HCT116 (cell line): ENCODE results near the gene RINT1. TPM values are rescaled to one million over a fixed set of nuclear protein-coding genes. Genes with fewer than 3 reads are reported as not detected.

ENCODE experiments used
- ATAC-seq: fragments of 200-7000 bp; cut with Tn5 transposase; 2 replicates; pipeline ENCODE4 v1.9.1; 2020; ENCODE audit warnings: mild to moderate bottlenecking, moderate library complexity
- BruUV-seq: library from RNA; stranded (reverse); fragments of 400-500 nt; replicated peaks from 2 replicates; lab custom pipeline; 2021; lab: Mats Ljungman, UMichigan
- CTCF ChIA-PET: fragments of 300-600 bp; sonication (Branson Sonifier 250); formaldehyde crosslinking; loops from one replicate; lab custom pipeline; 2021; ENCODE audit warnings: antibody characterized with exemption; lab: Charles Lee
- POLR2A ChIA-PET: fragments of 300-600, 350-600 bp; sonication (Branson Sonifier 250); formaldehyde crosslinking; loops from one replicate; lab custom pipeline; 2021; ENCODE audit warnings: antibody characterized with exemption; lab: Charles Lee
- RAD21 ChIA-PET, 2 experiments: fragments of 300-600 bp; sonication (Branson Sonifier 250); formaldehyde crosslinking; loops; one replicate each; lab custom pipeline; 2023; ENCODE audit warnings: low total read pairs in 2 of 2; ENCODE audit not compliant: uncharacterized antibody in 2 of 2, unreplicated experiment in 2 of 2, low non-redundant PET in 1 of 2; lab: Charles Lee
- DNase-seq: peaks from one replicate; pipeline ENCODE4 v3.0.0-alpha.2; 2010; ENCODE audit warnings: low read depth, low spot score
- H2AFZ ChIP-seq: fragments of 200-600 bp; shearing (Covaris generic), sonication (generic); 2 replicates; pipeline ENCODE4 v1.6.1; 2017; ENCODE audit warnings: low read depth, mixed run types, mixed read lengths, antibody characterized with exemption, low read length; ENCODE audit not compliant: poor library complexity, severe bottlenecking
- H3K27ac ChIP-seq: 2 replicates; pipeline ENCODE4 v1.5.1; 2012; ENCODE audit warnings: low read depth, low read length
- H3K27me3 ChIP-seq: fragments of 200-600 bp; sonication (generic); 2 replicates; pipeline ENCODE4 v1.6.1; 2016; ENCODE audit warnings: mixed run types, low read length, mixed read lengths; ENCODE audit not compliant: insufficient read depth
- H3K36me3 ChIP-seq, 2 experiments: fragments of 200-500 bp in 1 of 2; fragments of 200-600 bp in 1 of 2; sonication (Bioruptor generic) in 1 of 2; sonication (generic) in 1 of 2; 2 replicates each; pipeline versions ENCODE4 v1.5.1 to v1.6.1; 2014 to 2016; ENCODE audit warnings: low read length in 2 of 2, inconsistent platforms in 1 of 2, mixed read lengths in 1 of 2, mixed run types in 1 of 2; ENCODE audit not compliant: insufficient read depth in 2 of 2, control insufficient read depth in 1 of 2
- H3K4me1 ChIP-seq, 2 experiments: fragments of 200-600 bp in 1 of 2; sonication (generic) in 1 of 2; 2 replicates each; pipeline versions ENCODE4 v1.5.1 to v1.6.1; 2012 to 2017; ENCODE audit warnings: low read length in 2 of 2, inconsistent platforms in 1 of 2, mild to moderate bottlenecking in 1 of 2, mixed read lengths in 1 of 2, mixed run types in 1 of 2, moderate library complexity in 1 of 2; ENCODE audit not compliant: insufficient read depth in 2 of 2, control insufficient read depth in 1 of 2
- H3K4me2 ChIP-seq: fragments of 200-600 bp; sonication (generic); 2 replicates; pipeline ENCODE4 v1.6.1; 2017; ENCODE audit warnings: mixed run types, low read length, mixed read lengths
- H3K4me3 ChIP-seq, 2 experiments: fragments of 200-600 bp in 1 of 2; sonication (generic) in 1 of 2; replicated peaks in 1 of 2; 2 replicates each; pipeline ENCODE4 v1.5.1; 2011 to 2016; ENCODE audit warnings: low read length in 2 of 2, control low read depth in 1 of 2, low read depth in 1 of 2, mild to moderate bottlenecking in 1 of 2, mixed read lengths in 1 of 2, mixed run types in 1 of 2
- H3K79me2 ChIP-seq: fragments of 200-600 bp; sonication (generic); 2 replicates; pipeline ENCODE4 v1.6.1; 2017; ENCODE audit warnings: mild to moderate bottlenecking, mixed run types, low read length, moderate library complexity, mixed read lengths; ENCODE audit not compliant: insufficient read depth
- H3K9ac ChIP-seq: fragments of 200-600 bp; sonication (generic); 2 replicates; pipeline ENCODE4 v1.6.1; 2016; ENCODE audit warnings: low read length, mixed read lengths
- H3K9me2 ChIP-seq: fragments of 200-600 bp; sonication (generic), shearing (Covaris generic); 2 replicates; pipeline ENCODE4 v1.6.1; 2017; ENCODE audit warnings: mixed run types, mild to moderate bottlenecking, moderate library complexity; ENCODE audit not compliant: insufficient read depth
- H3K9me3 ChIP-seq, 2 experiments: fragments of 200-500 bp in 1 of 2; fragments of 200-600 bp in 1 of 2; sonication (Bioruptor generic) in 1 of 2; sonication (generic) in 1 of 2; 2 replicates each; pipeline ENCODE4 v1.6.1; 2014 to 2017; ENCODE audit warnings: low read length in 2 of 2, mixed read lengths in 2 of 2, inconsistent platforms in 1 of 2, low read depth in 1 of 2, mild to moderate bottlenecking in 1 of 2, mixed run types in 1 of 2, moderate library complexity in 1 of 2; ENCODE audit not compliant: control insufficient read depth in 1 of 2, insufficient read depth in 1 of 2
- H4K20me1 ChIP-seq: fragments of 200-600 bp; sonication (generic), shearing (Covaris generic); 2 replicates; pipeline ENCODE4 v1.6.1; 2017; ENCODE audit warnings: mixed run types, mild to moderate bottlenecking, moderate library complexity; ENCODE audit not compliant: insufficient read depth
- CEBPB ChIP-seq: IDR thresholded peaks from 2 replicates; pipeline ENCODE4 v1.6.1; 2012; ENCODE audit warnings: low read depth
- REST ChIP-seq: IDR thresholded peaks from 2 replicates; pipeline ENCODE4 v1.6.1; 2012; ENCODE audit warnings: low read depth
- SIN3A ChIP-seq: IDR thresholded peaks from 2 replicates; pipeline ENCODE4 v1.6.1; 2012; ENCODE audit warnings: low read depth
- TCF7L2 ChIP-seq: IDR thresholded peaks from 2 replicates; pipeline ENCODE4 v1.7.0; 2011; ENCODE audit warnings: borderline replicate concordance, inconsistent platforms; ENCODE audit not compliant: insufficient read depth, insufficient read length; ENCODE audit errors: extremely low read depth
- YY1 ChIP-seq: IDR thresholded peaks from 2 replicates; pipeline ENCODE4 v1.6.1; 2011; ENCODE audit warnings: low read length, low read depth, moderate library complexity, mild to moderate bottlenecking; ENCODE audit not compliant: insufficient replicate concordance; ENCODE audit errors: extremely low read depth
- ZFX ChIP-seq: fragments of 450-650 bp; IDR thresholded peaks from 2 replicates; pipeline ENCODE4 v1.6.1; 2017
- ZNF274 ChIP-seq: fragments of 200-500 bp; sonication (Bioruptor generic); IDR thresholded peaks from 2 replicates; pipeline ENCODE4 v1.6.1; 2014; ENCODE audit warnings: mild to moderate bottlenecking, low read depth, low read length, inconsistent platforms
- intact Hi-C: fragments of 100-400 bp; cut with micrococcal nuclease; formaldehyde crosslinking; loops from 2 replicates; pipeline ENCODE4 v1.10.0; 2022
- total RNA-seq: library from RNA; stranded (reverse); gene quantifications from one replicate; pipeline ENCODE4 v1.2.1, GENCODE V29; 2021; ENCODE audit not compliant: unreplicated experiment
- TF ChIP-seq, protein P1 (sequence below), 3 experiments: fragments of 200-600 bp in 1 of 3; sonication (generic) in 1 of 3; IDR thresholded peaks in 2 of 3; conservative IDR thresholded peaks in 1 of 3; 2 replicates each; pipeline ENCODE4 v1.5.1; 2012 to 2017; ENCODE audit warnings: low read depth in 2 of 3, low read length in 2 of 3, antibody characterized with exemption in 1 of 3, borderline replicate concordance in 1 of 3, control low read depth in 1 of 3, mild to moderate bottlenecking in 1 of 3, mixed read lengths in 1 of 3, mixed run types in 1 of 3, moderate library complexity in 1 of 3; ENCODE audit not compliant: insufficient read depth in 1 of 3

RINT1 gene
- total RNA-seq, 1 experiment from 2014 or later, result 24.3 TPM

DNA sequence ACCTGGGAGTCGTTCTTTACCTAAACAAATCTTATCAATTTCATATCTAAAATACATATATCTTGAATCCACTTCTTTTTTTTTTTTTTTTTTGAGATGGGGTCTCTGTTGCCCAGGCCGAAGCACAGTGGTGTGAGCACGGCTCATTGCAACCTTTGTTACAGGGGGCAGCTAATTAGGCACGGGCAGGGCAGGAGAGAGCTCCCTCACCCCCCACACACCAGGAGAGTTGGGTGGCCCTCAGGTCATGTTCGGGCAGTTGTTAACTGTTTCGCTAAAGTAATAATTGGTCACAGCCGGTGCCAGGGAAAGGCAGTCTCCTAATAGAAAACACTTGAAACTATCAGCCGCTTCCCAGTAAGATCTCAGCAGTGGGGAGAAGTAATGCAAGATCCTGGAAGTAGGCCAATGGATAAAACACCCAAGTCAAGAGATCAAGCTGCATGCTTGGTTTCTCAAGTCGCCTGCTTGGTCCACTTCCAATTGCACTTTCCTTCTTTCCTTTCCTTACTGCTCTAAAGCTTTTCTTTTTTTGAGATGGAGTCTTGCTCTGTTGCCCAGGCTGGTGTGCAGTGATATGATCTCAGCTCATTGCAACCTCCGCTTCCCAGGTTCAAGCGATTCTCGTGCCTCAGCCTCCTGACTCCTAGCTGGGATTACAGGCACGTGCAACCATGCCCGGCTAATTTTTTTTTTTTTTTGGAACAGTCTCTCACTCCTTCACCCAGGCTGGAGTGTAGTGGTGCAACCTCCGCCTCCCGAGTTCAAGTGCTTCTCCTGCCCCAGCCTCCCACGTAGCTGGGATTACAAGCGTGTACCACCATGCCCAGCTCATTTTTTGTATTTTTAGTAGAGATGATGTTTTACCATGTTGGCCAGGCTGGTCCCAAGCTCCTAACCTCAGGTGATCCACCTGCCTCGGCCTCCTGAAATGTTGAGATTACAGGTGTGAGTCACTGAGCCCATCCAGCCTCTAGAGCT is 70.6 kb downstream of the RINT1 start:
- Histone ChIP-seq H3K4me3 (no peak overlapping the region), H3K9ac (no peak overlapping the region), H3K9me3 (no peaks in the 10 kb centered on the region), H3K4me2 (no peak overlapping the region), H3K79me2 (no peaks in the 10 kb centered on the region), H4K20me1 (no peaks in the 10 kb centered on the region), H3K27me3 (no peaks in the 10 kb centered on the region), H3K9me2 (no peaks in the 10 kb centered on the region), H3K4me1 (peaks cover 0 to 5% of the 10 kb centered on the region in 2 experiments; a peak in 1 of 4 replicates), H3K36me3 (no peaks in the 10 kb centered on the region), H2AFZ (no peak overlapping the region), H3K27ac (no peak overlapping the region)
- ChIA-PET POLR2A (interaction anchor here (0.7 kb wide), 1 partner anchor 569 kb away, joined by 3 read pairs; no protein-coding TSS in a partner anchor), RAD21 (no interaction called here), CTCF (no interaction called here)
- intact Hi-C loops, result no loop called here
- TF ChIP-seq ZNF274, result no peak
- ATAC-seq (no peak), DNase-seq (no peak)
- no TSS peak for BruUV-seq

GRCh38 chr7:105610165-105610930 is 78.3 kb downstream of the RINT1 start:
- DNase-seq (no peak), ATAC-seq (no peak)
- Histone ChIP-seq H3K9ac (no peak overlapping the region), H3K4me3 (no peak overlapping the region), H3K27me3 (no peaks in the 10 kb centered on the region), H3K4me2 (no peak overlapping the region), H4K20me1 (no peaks in the 10 kb centered on the region), H3K9me2 (no peaks in the 10 kb centered on the region), H3K36me3 (no peaks in the 10 kb centered on the region), H3K27ac (no peak overlapping the region), H2AFZ (no peak overlapping the region), H3K9me3 (no peaks in the 10 kb centered on the region), H3K4me1 (no peaks in the 10 kb centered on the region), H3K79me2 (no peaks in the 10 kb centered on the region)
- ChIA-PET POLR2A (no interaction called here), RAD21 (no interaction called here), CTCF (no interaction called here)
- BruUV-seq, result no TSS peak
- intact Hi-C loops, result no loop called here
- TF ChIP-seq ZFX, result no peak
- TF ChIP-seq TCF7L2, result no peak
- no peak for TF ChIP-seq REST
- no peak for TF ChIP-seq CEBPB
- TF ChIP-seq YY1, result no peak
- TF ChIP-seq, protein P1, sequence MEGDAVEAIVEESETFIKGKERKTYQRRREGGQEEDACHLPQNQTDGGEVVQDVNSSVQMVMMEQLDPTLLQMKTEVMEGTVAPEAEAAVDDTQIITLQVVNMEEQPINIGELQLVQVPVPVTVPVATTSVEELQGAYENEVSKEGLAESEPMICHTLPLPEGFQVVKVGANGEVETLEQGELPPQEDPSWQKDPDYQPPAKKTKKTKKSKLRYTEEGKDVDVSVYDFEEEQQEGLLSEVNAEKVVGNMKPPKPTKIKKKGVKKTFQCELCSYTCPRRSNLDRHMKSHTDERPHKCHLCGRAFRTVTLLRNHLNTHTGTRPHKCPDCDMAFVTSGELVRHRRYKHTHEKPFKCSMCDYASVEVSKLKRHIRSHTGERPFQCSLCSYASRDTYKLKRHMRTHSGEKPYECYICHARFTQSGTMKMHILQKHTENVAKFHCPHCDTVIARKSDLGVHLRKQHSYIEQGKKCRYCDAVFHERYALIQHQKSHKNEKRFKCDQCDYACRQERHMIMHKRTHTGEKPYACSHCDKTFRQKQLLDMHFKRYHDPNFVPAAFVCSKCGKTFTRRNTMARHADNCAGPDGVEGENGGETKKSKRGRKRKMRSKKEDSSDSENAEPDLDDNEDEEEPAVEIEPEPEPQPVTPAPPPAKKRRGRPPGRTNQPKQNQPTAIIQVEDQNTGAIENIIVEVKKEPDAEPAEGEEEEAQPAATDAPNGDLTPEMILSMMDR (IDR thresholded peaks at IDR 0.05 in 2 of 3, conservative IDR thresholded peaks at IDR 0.05 in 1 of 3; ENCODE audit: borderline replicate concordance in 1 of 3, insufficient read depth in 1 of 3, low read depth in 2 of 3, low read length in 2 of 3), result no peak
- TF ChIP-seq SIN3A, result no peak
